ENCODE measurements around the gene BCLAF3. TPM values are rescaled to one million over a fixed set of nuclear protein-coding genes. Genes with fewer than 3 reads are reported as not detected.

Gene BCLAF3
- total and polyA plus RNA-seq, 2 of the 4 experiments (the other 2 are of a cell fraction) = 1.6 TPM

GRCh38 chrX:20016616-20016945 is 25.7 kb upstream of the BCLAF3 start:
- in situ Hi-C loops (cut with MboI; ENCODE audit: low sequenced_read_pairs) (no loop called here), intact Hi-C loops (cut with micrococcal nuclease) (no loop called here), dilution Hi-C loops (cut with HindIII; ENCODE audit: low sequenced_read_pairs, unreplicated experiment) (no loop called here)
- Histone ChIP-seq H3K23ac (ENCODE audit: low read depth, low read length) (no peak overlapping the region), H3K18ac (ENCODE audit: low read depth, low read length) (no peak overlapping the region), H3K9me3 (ENCODE audit: control insufficient read depth, insufficient read depth, low read length) (peaks cover 13% of the 10 kb centered on the region), H4K8ac (ENCODE audit: low read depth in 2 of 2, low read length in 2 of 2) (no peak overlapping the region), H2BK120ac (ENCODE audit: low read depth, low read length) (no peak overlapping the region), H3K27ac (ENCODE audit: insufficient read depth, low read length) (no peak overlapping the region), H3K4me3 (ENCODE audit: insufficient read depth, low read depth, low read length) (no peak overlapping the region), H2BK15ac (ENCODE audit: low read depth, low read length) (no peak overlapping the region), H2BK20ac (ENCODE audit: low read depth, low read length) (no peak overlapping the region), H3K27me3 (ENCODE audit: control insufficient read depth, insufficient read depth, low read length) (peaks cover 12% of the 10 kb centered on the region), H4K5ac (ENCODE audit: low read depth, low read length) (no peak overlapping the region), H2AFZ (replicated peaks; ENCODE audit: low read length, poor library complexity) (no peak overlapping the region), H2AK9ac (replicated peaks; ENCODE audit: low read depth, low read length, poor library complexity) (no peak overlapping the region), H3K36me3 (ENCODE audit: control insufficient read depth, insufficient read depth, low read length) (no peaks in the 10 kb centered on the region), H3K4ac (ENCODE audit: low read depth, low read length) (no peak overlapping the region), H2BK5ac (ENCODE audit: low read depth, low read length, poor library complexity, severe bottlenecking) (no peak overlapping the region), H3K56ac (ENCODE audit: extremely low read depth, insufficient read depth, low read length) (no peak overlapping the region), H2AK5ac (ENCODE audit: low read depth, low read length) (no peak overlapping the region), H3K14ac (replicated peaks; ENCODE audit: low read depth, low read length) (no peak overlapping the region), H3K79me1 (ENCODE audit: low read depth in 1 of 2, low read length in 2 of 2) (no peaks in the 10 kb centered on the region), H3K4me2 (ENCODE audit: low read depth, low read length) (no peak overlapping the region), H4K91ac (ENCODE audit: insufficient read depth, low read depth, low read length) (no peak overlapping the region), H3K9me1 (ENCODE audit: insufficient read depth, low read length) (no peaks in the 10 kb centered on the region), H3K9ac (ENCODE audit: low read depth, low read length) (no peak overlapping the region), H4K20me1 (ENCODE audit: insufficient read depth, low read length) (no peaks in the 10 kb centered on the region), H3K4me1 (ENCODE audit: control insufficient read depth, insufficient read depth, low read length) (no peaks in the 10 kb centered on the region)
- TF ChIP-seq MAFK (IDR thresholded peaks at IDR 0.05; ENCODE audit: low read depth, low read length) (peak; percentile 89), POLR2A (IDR thresholded peaks at IDR 0.05; ENCODE audit: low read depth, low read length) (no peak)
- no CpG with 5 or more reads among the region's 2 CpGs for WGBS, 2 experiments (ENCODE audit: extremely low coverage in 2 of 2, insufficient read length in 1 of 2)
- ChIA-PET CTCF (interaction anchor here (1.1 kb wide), 1 partner anchor 81 kb away, joined by 3 read pairs; no protein-coding TSS in a partner anchor), POLR2A (ENCODE audit: unreplicated experiment) (no interaction called here)
- BruUV-seq (replicated peaks) = no TSS peak
- ATAC-seq (ENCODE audit: low read depth) = no peak
- DNase-seq = no peak
